HEK293 (cell line): ENCODE data around the gene ABCA2.

Experiments used
- GLIS2 ChIP-seq: fragments of 450-650 bp; formaldehyde crosslinking; IDR thresholded peaks from 2 replicates; pipeline ENCODE4 v1.5.1; 2016; ENCODE audit warnings: missing biosample characterization, missing genetic modification characterization
- HOXD13 ChIP-seq: sonication (generic); formaldehyde crosslinking; IDR thresholded peaks from 2 replicates; pipeline ENCODE4 v1.8.0; 2022; ENCODE audit warnings: missing genetic modification reagents, borderline replicate concordance
- SP3 ChIP-seq: fragments of 450-650 bp; formaldehyde crosslinking; IDR thresholded peaks from 2 replicates; pipeline ENCODE4 v1.5.1; 2016; ENCODE audit warnings: missing biosample characterization, missing genetic modification characterization
- YY2 ChIP-seq: fragments of 450-650 bp; formaldehyde crosslinking; IDR thresholded peaks from 2 replicates; pipeline ENCODE4 v1.5.1; 2016; ENCODE audit warnings: missing biosample characterization, missing genetic modification characterization
- ZFP69B ChIP-seq: fragments of 450-650 bp; formaldehyde crosslinking; IDR thresholded peaks from 2 replicates; pipeline ENCODE4 v1.5.1; 2016; ENCODE audit warnings: missing biosample characterization, missing genetic modification characterization
- ZNF10 ChIP-seq: fragments of 450-650 bp; formaldehyde crosslinking; IDR thresholded peaks from 2 replicates; pipeline ENCODE4 v1.5.1; 2017; ENCODE audit warnings: missing biosample characterization, missing genetic modification characterization
- ZNF112 ChIP-seq: fragments of 450-650 bp; formaldehyde crosslinking; IDR thresholded peaks from 2 replicates; pipeline ENCODE4 v1.5.0; 2017; ENCODE audit warnings: missing biosample characterization, missing genetic modification characterization
- ZNF157 ChIP-seq: fragments of 450-650 bp; formaldehyde crosslinking; IDR thresholded peaks from 2 replicates; pipeline ENCODE4 v1.5.1; 2016; ENCODE audit warnings: missing biosample characterization, missing genetic modification characterization
- ZNF16 ChIP-seq: fragments of 450-650 bp; formaldehyde crosslinking; IDR thresholded peaks from 2 replicates; pipeline ENCODE4 v1.5.1; 2016; ENCODE audit warnings: low read depth, missing biosample characterization, missing genetic modification characterization
- ZNF24 ChIP-seq: fragments of 450-650 bp; formaldehyde crosslinking; IDR thresholded peaks from 2 replicates; pipeline ENCODE4 v1.5.1; 2016; ENCODE audit warnings: missing biosample characterization, missing genetic modification characterization
- ZNF394 ChIP-seq: fragments of 450-650 bp; formaldehyde crosslinking; IDR thresholded peaks from 2 replicates; pipeline ENCODE4 v1.5.1; 2016; ENCODE audit warnings: missing biosample characterization, missing genetic modification characterization, mild to moderate bottlenecking, moderate library complexity, borderline replicate concordance
- ZNF530 ChIP-seq: fragments of 450-650 bp; formaldehyde crosslinking; IDR thresholded peaks from 2 replicates; pipeline ENCODE4 v1.5.1; 2016; ENCODE audit warnings: low read depth, missing biosample characterization, missing genetic modification characterization
- ZNF560 ChIP-seq: fragments of 450-650 bp; formaldehyde crosslinking; IDR thresholded peaks from 2 replicates; pipeline ENCODE4 v1.5.1; 2017; ENCODE audit warnings: missing biosample characterization, missing genetic modification characterization, borderline replicate concordance
- ZNF600 ChIP-seq: fragments of 450-650 bp; formaldehyde crosslinking; IDR thresholded peaks from 2 replicates; pipeline ENCODE4 v1.5.1; 2016; ENCODE audit warnings: missing biosample characterization, missing genetic modification characterization
- ZNF621 ChIP-seq: fragments of 450-650 bp; formaldehyde crosslinking; IDR thresholded peaks from 2 replicates; pipeline ENCODE4 v1.5.1; 2017; ENCODE audit warnings: missing biosample characterization, missing genetic modification characterization
- ZNF629 ChIP-seq: fragments of 450-650 bp; formaldehyde crosslinking; IDR thresholded peaks from 2 replicates; pipeline ENCODE4 v1.5.1; 2017; ENCODE audit warnings: missing biosample characterization, missing genetic modification characterization
- TF ChIP-seq, protein P1 (sequence below): fragments of 450-650 bp; formaldehyde crosslinking; IDR thresholded peaks from 2 replicates; pipeline ENCODE4 v1.5.1; 2016; ENCODE audit warnings: missing biosample characterization, missing genetic modification characterization
- TF ChIP-seq, protein P2 (sequence below): fragments of 450-650 bp; formaldehyde crosslinking; IDR thresholded peaks from 2 replicates; pipeline ENCODE4; 2016; ENCODE audit warnings: missing biosample characterization, missing genetic modification characterization
- TF ChIP-seq, protein P3 (sequence below): fragments of 450-650 bp; formaldehyde crosslinking; IDR thresholded peaks from 2 replicates; pipeline ENCODE4 v1.5.1; 2016; ENCODE audit warnings: missing biosample characterization, missing genetic modification characterization, borderline replicate concordance
- TF ChIP-seq, protein P4 (sequence below): fragments of 450-650 bp; formaldehyde crosslinking; IDR thresholded peaks from 2 replicates; pipeline ENCODE4 v1.5.1; 2016; ENCODE audit warnings: missing biosample characterization, missing genetic modification characterization
- TF ChIP-seq, protein P5 (sequence below): fragments of 450-650 bp; formaldehyde crosslinking; IDR thresholded peaks from 2 replicates; pipeline ENCODE4 v1.5.1; 2016; ENCODE audit warnings: missing biosample characterization, missing genetic modification characterization
- TF ChIP-seq, protein P6 (sequence below): fragments of 450-650 bp; formaldehyde crosslinking; IDR thresholded peaks from 2 replicates; pipeline ENCODE4 v1.5.1; 2016; ENCODE audit warnings: missing biosample characterization, missing genetic modification characterization
- TF ChIP-seq, protein P7 (sequence below): fragments of 450-650 bp; formaldehyde crosslinking; IDR thresholded peaks from 2 replicates; pipeline ENCODE4 v1.5.1; 2017; ENCODE audit warnings: missing biosample characterization, missing genetic modification characterization
- TF ChIP-seq, protein P8 (sequence below): fragments of 450-650 bp; IDR thresholded peaks from 2 replicates; pipeline ENCODE4 v1.5.1; 2018; ENCODE audit warnings: missing biosample characterization, missing genetic modification characterization

The ABCA2 gene

DNA sequence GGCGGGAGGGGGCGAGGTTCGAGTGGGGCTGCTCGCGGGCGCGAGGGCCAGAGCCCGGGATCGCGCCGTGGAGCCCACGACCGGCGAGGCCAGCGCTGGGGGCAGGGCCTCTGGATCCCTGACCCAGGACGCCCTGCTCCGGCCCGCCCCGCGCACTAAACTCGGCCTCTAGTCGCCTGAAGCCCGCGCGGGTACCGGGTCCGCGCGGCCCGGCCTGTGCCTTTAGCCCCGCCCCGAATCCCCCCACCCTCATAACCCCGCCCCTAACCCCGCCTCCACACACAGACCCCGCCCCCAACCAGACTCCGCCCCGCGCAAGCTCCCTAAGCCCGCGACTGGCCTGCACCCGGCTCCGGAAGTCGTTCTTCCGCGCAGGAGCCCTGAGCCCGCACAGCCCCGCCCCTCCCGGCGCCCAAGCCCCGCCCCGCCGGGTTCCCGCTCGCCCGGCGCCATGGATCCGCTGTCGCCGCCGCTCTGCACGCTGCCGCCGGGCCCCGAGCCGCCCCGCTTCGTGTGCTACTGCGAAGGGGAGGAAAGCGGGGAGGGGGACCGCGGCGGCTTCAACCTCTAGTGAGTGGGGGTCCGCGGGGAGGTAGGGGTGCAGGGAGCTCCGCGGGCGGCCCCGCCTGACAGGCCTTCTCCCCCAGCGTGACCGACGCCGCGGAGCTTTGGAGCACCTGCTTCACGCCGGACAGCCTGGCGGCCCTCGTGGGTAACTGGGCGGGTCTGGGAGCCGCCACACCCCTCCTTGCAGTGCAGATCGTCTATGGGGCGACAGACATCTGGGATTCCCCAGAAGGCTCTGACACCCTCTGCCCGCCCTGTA lies 35.8 kb downstream of the ABCA2 start, which contains the start of gene PAXX (continued):
- TF ChIP-seq, protein P1, sequence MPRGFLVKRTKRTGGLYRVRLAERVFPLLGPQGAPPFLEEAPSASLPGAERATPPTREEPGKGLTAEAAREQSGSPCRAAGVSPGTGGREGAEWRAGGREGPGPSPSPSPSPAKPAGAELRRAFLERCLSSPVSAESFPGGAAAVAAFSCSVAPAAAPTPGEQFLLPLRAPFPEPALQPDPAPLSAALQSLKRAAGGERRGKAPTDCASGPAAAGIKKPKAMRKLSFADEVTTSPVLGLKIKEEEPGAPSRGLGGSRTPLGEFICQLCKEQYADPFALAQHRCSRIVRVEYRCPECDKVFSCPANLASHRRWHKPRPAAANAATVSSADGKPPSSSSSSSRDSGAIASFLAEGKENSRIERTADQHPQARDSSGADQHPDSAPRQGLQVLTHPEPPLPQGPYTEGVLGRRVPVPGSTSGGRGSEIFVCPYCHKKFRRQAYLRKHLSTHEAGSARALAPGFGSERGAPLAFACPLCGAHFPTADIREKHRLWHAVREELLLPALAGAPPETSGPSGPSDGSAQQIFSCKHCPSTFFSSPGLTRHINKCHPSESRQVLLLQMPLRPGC (tag by site-specific recombination): 0 out of 2 replicates have a peak, but pooled peaks have one; percentile 14
- TF ChIP-seq, protein P2, sequence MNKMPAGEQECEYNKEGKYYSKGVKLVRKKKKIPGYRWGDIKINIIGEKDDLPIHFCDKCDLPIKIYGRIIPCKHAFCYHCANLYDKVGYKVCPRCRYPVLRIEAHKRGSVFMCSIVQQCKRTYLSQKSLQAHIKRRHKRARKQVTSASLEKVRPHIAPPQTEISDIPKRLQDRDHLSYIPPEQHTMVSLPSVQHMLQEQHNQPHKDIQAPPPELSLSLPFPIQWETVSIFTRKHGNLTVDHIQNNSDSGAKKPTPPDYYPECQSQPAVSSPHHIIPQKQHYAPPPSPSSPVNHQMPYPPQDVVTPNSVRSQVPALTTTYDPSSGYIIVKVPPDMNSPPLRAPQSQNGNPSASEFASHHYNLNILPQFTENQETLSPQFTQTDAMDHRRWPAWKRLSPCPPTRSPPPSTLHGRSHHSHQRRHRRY: no peak
- no peak for TF ChIP-seq ZNF560 (tag by site-specific recombination)
- TF ChIP-seq, protein P3, sequence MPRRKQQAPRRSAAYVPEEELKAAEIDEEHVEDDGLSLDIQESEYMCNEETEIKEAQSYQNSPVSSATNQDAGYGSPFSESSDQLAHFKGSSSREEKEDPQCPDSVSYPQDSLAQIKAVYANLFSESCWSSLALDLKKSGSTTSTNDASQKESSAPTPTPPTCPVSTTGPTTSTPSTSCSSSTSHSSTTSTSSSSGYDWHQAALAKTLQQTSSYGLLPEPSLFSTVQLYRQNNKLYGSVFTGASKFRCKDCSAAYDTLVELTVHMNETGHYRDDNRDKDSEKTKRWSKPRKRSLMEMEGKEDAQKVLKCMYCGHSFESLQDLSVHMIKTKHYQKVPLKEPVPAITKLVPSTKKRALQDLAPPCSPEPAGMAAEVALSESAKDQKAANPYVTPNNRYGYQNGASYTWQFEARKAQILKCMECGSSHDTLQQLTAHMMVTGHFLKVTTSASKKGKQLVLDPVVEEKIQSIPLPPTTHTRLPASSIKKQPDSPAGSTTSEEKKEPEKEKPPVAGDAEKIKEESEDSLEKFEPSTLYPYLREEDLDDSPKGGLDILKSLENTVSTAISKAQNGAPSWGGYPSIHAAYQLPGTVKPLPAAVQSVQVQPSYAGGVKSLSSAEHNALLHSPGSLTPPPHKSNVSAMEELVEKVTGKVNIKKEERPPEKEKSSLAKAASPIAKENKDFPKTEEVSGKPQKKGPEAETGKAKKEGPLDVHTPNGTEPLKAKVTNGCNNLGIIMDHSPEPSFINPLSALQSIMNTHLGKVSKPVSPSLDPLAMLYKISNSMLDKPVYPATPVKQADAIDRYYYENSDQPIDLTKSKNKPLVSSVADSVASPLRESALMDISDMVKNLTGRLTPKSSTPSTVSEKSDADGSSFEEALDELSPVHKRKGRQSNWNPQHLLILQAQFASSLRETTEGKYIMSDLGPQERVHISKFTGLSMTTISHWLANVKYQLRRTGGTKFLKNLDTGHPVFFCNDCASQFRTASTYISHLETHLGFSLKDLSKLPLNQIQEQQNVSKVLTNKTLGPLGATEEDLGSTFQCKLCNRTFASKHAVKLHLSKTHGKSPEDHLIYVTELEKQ (tag by site-specific recombination): no peak
- peak; percentile 81 for TF ChIP-seq ZNF600 (tag by site-specific recombination)
- TF ChIP-seq ZNF157 (tag by site-specific recombination): no peak
- no peak for TF ChIP-seq ZNF530 (tag by site-specific recombination)
- peak; percentile 76 for TF ChIP-seq YY2 (tag by site-specific recombination)
- 0 out of 2 replicates have a peak, but pooled peaks have one; percentile 56 for TF ChIP-seq ZNF24 (tag by site-specific recombination)
- no peak for TF ChIP-seq HOXD13
- TF ChIP-seq, protein P4, sequence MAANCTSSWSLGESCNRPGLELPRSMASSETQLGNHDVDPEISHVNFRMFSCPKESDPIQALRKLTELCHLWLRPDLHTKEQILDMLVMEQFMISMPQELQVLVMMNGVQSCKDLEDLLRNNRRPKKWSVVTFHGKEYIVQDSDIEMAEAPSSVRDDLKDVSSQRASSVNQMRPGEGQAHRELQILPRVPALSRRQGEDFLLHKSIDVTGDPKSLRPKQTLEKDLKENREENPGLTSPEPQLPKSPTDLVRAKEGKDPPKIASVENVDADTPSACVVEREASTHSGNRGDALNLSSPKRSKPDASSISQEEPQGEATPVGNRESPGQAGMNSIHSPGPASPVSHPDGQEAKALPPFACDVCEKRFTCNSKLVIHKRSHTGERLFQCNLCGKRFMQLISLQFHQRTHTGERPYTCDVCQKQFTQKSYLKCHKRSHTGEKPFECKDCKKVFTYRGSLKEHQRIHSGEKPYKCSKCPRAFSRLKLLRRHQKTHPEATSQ: peak; percentile 36; the same call in 1 of the 2 replicates
- TF ChIP-seq GLIS2 (tag by site-specific recombination): no peak; the same call in 1 of the 2 replicates
- TF ChIP-seq, protein P5, sequence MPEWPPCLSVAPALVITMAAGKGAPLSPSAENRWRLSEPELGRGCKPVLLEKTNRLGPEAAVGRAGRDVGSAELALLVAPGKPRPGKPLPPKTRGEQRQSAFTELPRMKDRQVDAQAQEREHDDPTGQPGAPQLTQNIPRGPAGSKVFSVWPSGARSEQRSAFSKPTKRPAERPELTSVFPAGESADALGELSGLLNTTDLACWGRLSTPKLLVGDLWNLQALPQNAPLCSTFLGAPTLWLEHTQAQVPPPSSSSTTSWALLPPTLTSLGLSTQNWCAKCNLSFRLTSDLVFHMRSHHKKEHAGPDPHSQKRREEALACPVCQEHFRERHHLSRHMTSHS (tag by site-specific recombination): no peak
- no peak for TF ChIP-seq ZNF621
- 0 out of 2 replicates have a peak, but pooled peaks have one; percentile 27 for TF ChIP-seq ZNF10 (tag by site-specific recombination)
- TF ChIP-seq ZNF112 (tag by site-specific recombination): no peak
- no peak; the same call in 1 of the 2 replicates for TF ChIP-seq ZNF629
- TF ChIP-seq, protein P6, sequence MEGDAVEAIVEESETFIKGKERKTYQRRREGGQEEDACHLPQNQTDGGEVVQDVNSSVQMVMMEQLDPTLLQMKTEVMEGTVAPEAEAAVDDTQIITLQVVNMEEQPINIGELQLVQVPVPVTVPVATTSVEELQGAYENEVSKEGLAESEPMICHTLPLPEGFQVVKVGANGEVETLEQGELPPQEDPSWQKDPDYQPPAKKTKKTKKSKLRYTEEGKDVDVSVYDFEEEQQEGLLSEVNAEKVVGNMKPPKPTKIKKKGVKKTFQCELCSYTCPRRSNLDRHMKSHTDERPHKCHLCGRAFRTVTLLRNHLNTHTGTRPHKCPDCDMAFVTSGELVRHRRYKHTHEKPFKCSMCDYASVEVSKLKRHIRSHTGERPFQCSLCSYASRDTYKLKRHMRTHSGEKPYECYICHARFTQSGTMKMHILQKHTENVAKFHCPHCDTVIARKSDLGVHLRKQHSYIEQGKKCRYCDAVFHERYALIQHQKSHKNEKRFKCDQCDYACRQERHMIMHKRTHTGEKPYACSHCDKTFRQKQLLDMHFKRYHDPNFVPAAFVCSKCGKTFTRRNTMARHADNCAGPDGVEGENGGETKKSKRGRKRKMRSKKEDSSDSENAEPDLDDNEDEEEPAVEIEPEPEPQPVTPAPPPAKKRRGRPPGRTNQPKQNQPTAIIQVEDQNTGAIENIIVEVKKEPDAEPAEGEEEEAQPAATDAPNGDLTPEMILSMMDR: peak; percentile 33; the same call in 1 of the 2 replicates
- peak; percentile 75; the same call in 1 of the 2 replicates for TF ChIP-seq SP3 (tag by site-specific recombination)
- no peak for TF ChIP-seq ZNF16 (tag by site-specific recombination)
- peak; percentile 87 for TF ChIP-seq ZNF394 (tag by site-specific recombination)
- TF ChIP-seq, protein P7, sequence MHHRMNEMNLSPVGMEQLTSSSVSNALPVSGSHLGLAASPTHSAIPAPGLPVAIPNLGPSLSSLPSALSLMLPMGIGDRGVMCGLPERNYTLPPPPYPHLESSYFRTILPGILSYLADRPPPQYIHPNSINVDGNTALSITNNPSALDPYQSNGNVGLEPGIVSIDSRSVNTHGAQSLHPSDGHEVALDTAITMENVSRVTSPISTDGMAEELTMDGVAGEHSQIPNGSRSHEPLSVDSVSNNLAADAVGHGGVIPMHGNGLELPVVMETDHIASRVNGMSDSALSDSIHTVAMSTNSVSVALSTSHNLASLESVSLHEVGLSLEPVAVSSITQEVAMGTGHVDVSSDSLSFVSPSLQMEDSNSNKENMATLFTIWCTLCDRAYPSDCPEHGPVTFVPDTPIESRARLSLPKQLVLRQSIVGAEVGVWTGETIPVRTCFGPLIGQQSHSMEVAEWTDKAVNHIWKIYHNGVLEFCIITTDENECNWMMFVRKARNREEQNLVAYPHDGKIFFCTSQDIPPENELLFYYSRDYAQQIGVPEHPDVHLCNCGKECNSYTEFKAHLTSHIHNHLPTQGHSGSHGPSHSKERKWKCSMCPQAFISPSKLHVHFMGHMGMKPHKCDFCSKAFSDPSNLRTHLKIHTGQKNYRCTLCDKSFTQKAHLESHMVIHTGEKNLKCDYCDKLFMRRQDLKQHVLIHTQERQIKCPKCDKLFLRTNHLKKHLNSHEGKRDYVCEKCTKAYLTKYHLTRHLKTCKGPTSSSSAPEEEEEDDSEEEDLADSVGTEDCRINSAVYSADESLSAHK (tag by site-specific recombination): 0 out of 2 replicates have a peak, but pooled peaks have one; percentile 10
- TF ChIP-seq, protein P8, sequence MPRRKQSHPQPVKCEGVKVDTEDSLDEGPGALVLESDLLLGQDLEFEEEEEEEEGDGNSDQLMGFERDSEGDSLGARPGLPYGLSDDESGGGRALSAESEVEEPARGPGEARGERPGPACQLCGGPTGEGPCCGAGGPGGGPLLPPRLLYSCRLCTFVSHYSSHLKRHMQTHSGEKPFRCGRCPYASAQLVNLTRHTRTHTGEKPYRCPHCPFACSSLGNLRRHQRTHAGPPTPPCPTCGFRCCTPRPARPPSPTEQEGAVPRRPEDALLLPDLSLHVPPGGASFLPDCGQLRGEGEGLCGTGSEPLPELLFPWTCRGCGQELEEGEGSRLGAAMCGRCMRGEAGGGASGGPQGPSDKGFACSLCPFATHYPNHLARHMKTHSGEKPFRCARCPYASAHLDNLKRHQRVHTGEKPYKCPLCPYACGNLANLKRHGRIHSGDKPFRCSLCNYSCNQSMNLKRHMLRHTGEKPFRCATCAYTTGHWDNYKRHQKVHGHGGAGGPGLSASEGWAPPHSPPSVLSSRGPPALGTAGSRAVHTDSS (tag by site-specific recombination): no peak
- peak; percentile 79 for TF ChIP-seq ZFP69B
